NCI-H2227 (cell line): ENCODE data around the gene NPSR1.
"Not testable (repeated sequence)": the region's sequence is repeated elsewhere in the genome, so short reads cannot be mapped to it uniquely, and the experiment has no call there.

Source experiments
- DNase-seq: peaks from one replicate; lab custom pipeline; 2025; ENCODE audit not compliant: unreplicated experiment; lab: John Stamatoyannopoulos, UW

Gene NPSR1

GRCh38 chr7:34832020-34832419, 174.0 kb downstream of the NPSR1 start:
- no peak for DNase-seq

GRCh38 chr7:34835901-34836600, 178.0 kb downstream of the NPSR1 start:
- DNase-seq: no peak

GRCh38 chr7:34837316-34837715, 179.3 kb downstream of the NPSR1 start:
- no peak for DNase-seq

GRCh38 chr7:34837801-34838201, 179.8 kb downstream of the NPSR1 start:
- DNase-seq: no peak

GRCh38 chr7:34838329-34838728, 180.3 kb downstream of the NPSR1 start:
- no peak for DNase-seq

- DNase-seq: no peak
Observed at GRCh38 chr7:34839645-34840044, 181.6 kb downstream of the NPSR1 start.

- DNase-seq: no peak
Observed at GRCh38 chr7:34840176-34840785, 182.3 kb downstream of the NPSR1 start.

- no peak for DNase-seq
Observed at GRCh38 chr7:34841326-34841725, 183.3 kb downstream of the NPSR1 start.

- no peak for DNase-seq
Observed at GRCh38 chr7:34842782-34843181, 184.8 kb downstream of the NPSR1 start.

- DNase-seq: no peak
Observed at GRCh38 chr7:34844406-34844805, 186.4 kb downstream of the NPSR1 start.

- DNase-seq: no peak
Observed at GRCh38 chr7:34844936-34845665, 187.1 kb downstream of the NPSR1 start.

GRCh38 chr7:34845666-34846361, 187.8 kb downstream of the NPSR1 start:
- DNase-seq: no peak

GRCh38 chr7:34846976-34847375, 189.0 kb downstream of the NPSR1 start:
- no peak for DNase-seq

GRCh38 chr7:34848670-34849069, 190.7 kb downstream of the NPSR1 start:
- no peak for DNase-seq

GRCh38 chr7:34849163-34849960, 191.3 kb downstream of the NPSR1 start:
- DNase-seq: no peak

- no peak for DNase-seq
Observed at GRCh38 chr7:34849986-34850385, 192.0 kb downstream of the NPSR1 start.

GRCh38 chr7:34850681-34851080, 192.7 kb downstream of the NPSR1 start:
- DNase-seq: no peak

- DNase-seq: no peak
Observed at GRCh38 chr7:34851431-34851830, 193.4 kb downstream of the NPSR1 start.

- not testable (repeated sequence) for DNase-seq
Observed at GRCh38 chr7:34858444-34858843, 200.4 kb downstream of the NPSR1 start.

- DNase-seq: not testable (repeated sequence)
Observed at GRCh38 chr7:34859281-34859680, 201.3 kb downstream of the NPSR1 start.

GRCh38 chr7:34866222-34866621, 208.2 kb downstream of the NPSR1 start:
- DNase-seq: not testable (repeated sequence)
